Natural killer cell (primary cell): Measurements from ENCODE around the gene CORO7. TPM values are rescaled to one million over a fixed set of nuclear protein-coding genes. Genes with fewer than 3 reads are reported as not detected.

Experiments
- ATAC-seq, 3 donors: fragments of 150-1000 bp in 2 of 3; fragments of 200-7000 bp in 1 of 3; cut with Tn5 transposase; 1 replicate in 1 of 3; 2 replicates in 2 of 3; pipeline ENCODE4 v1.10.0; 2021; ENCODE audit warnings: mild to moderate bottlenecking in 2 of 3, moderate library complexity in 2 of 3
- DNase-seq, 2 donors: peaks; one replicate each; pipeline versions ENCODE4 v3.0.0 to v3.0.0-alpha.2; 2013 to 2021; ENCODE audit warnings: mixed read lengths in 1 of 2
- H3K27ac ChIP-seq: one replicate; pipeline ENCODE4 v1.5.1; 2013; ENCODE audit warnings: mild to moderate bottlenecking, low read length
- H3K27me3 ChIP-seq: one replicate; pipeline ENCODE4 v1.6.1; 2013; ENCODE audit warnings: low read length; ENCODE audit not compliant: control insufficient read depth, insufficient read depth
- H3K36me3 ChIP-seq: one replicate; pipeline ENCODE4 v1.6.1; 2013; ENCODE audit warnings: low read length; ENCODE audit not compliant: control insufficient read depth, insufficient read depth
- H3K4me1 ChIP-seq: one replicate; pipeline ENCODE4 v1.6.1; 2013; ENCODE audit warnings: low read length; ENCODE audit not compliant: control insufficient read depth, insufficient read depth
- H3K4me3 ChIP-seq: one replicate; pipeline ENCODE4 v1.5.1; 2013; ENCODE audit warnings: low read length
- H3K9me3 ChIP-seq: one replicate; pipeline ENCODE4 v1.6.1; 2013; ENCODE audit warnings: low read length; ENCODE audit not compliant: control insufficient read depth, insufficient read depth
- H3K27ac Mint-ChIP-seq, 2 donors: one replicate each; pipeline ENCODE4 v1.8.0; 2022; ENCODE audit warnings: mild to moderate bottlenecking in 2 of 2, mixed read lengths in 2 of 2, moderate library complexity in 1 of 2
- H3K27me3 Mint-ChIP-seq, 2 donors: one replicate each; pipeline ENCODE4 v1.8.0; 2022; ENCODE audit warnings: low read depth in 2 of 2, mixed read lengths in 2 of 2
- H3K36me3 Mint-ChIP-seq: one replicate; pipeline ENCODE4 v1.8.0; 2022; ENCODE audit warnings: mixed read lengths
- H3K4me1 Mint-ChIP-seq, 2 donors: one replicate each; pipeline ENCODE4 v1.8.0; 2022; ENCODE audit warnings: mixed read lengths in 2 of 2
- H3K4me3 Mint-ChIP-seq: one replicate; pipeline ENCODE4 v1.8.0; 2022; ENCODE audit warnings: mild to moderate bottlenecking, moderate library complexity, mixed read lengths
- H3K9me3 Mint-ChIP-seq, 2 donors: one replicate each; pipeline ENCODE4 v1.8.0; 2022; ENCODE audit warnings: mixed read lengths in 2 of 2
- CTCF ChIP-seq: fragments of 200-600 bp; IDR thresholded peaks from one replicate; pipeline ENCODE4 v1.8.0; 2022; ENCODE audit warnings: antibody characterized with exemption
- WGBS: methylation state at CpG from one replicate; pipeline ENCODE4 v1.1.7; 2013; ENCODE audit warnings: missing lambda C conversion rate; ENCODE audit not compliant: insufficient coverage; 5-methylcytosine and 5-hydroxymethylcytosine counted together
- intact Hi-C: fragments of 100-400 bp; cut with micrococcal nuclease; formaldehyde crosslinking; loops from one replicate; pipeline ENCODE4 v1.14.2; 2022
- total RNA-seq, 4 donors: library from RNA; stranded (reverse); fragments of 120-200 nt in 1 of 4; gene quantifications; one replicate each; pipeline versions ENCODE4 v1.2.3 to v1.2.4, GENCODE V29; 2013 to 2022

The CORO7 gene
- total RNA-seq, 3 donors from 2014 or later (not counting 1 experiment from before 2014, with no cell fraction given): 335 to 425 (median 415) TPM

- Histone ChIP-seq H3K4me1 (no peaks in the 10 kb centered on the region), H3K27ac (no peak overlapping the region), H3K4me3 (no peak overlapping the region), H3K36me3 (peaks cover 78% of the 10 kb centered on the region), H3K9me3 (no peaks in the 10 kb centered on the region), H3K27me3 (no peaks in the 10 kb centered on the region)
- H3K4me3 Mint-ChIP-seq: no peak overlapping the region
- H3K27ac Mint-ChIP-seq: peak overlapping the region; percentile 34 to 40
- peaks cover 0 to 20% of the 10 kb centered on the region in 2 donors for H3K4me1 Mint-ChIP-seq
- TF ChIP-seq CTCF: no peak
- intact Hi-C loops: no loop called here
- H3K9me3 Mint-ChIP-seq: no peaks in the 10 kb centered on the region
- H3K36me3 Mint-ChIP-seq: no peaks in the 10 kb centered on the region
- H3K27me3 Mint-ChIP-seq: no peaks in the 10 kb centered on the region
- 94% methylated on average over 11 of the region's 11 CpGs for WGBS
- no peak for DNase-seq
- ATAC-seq: no peak
These were observed 30.5 kb downstream of the CORO7 start for GRCh38 chr16:4385789-4386450.

- 93% methylated on average over 16 of the region's 20 CpGs for WGBS
- Histone ChIP-seq H3K4me3 (no peak overlapping the region), H3K27me3 (no peaks in the 10 kb centered on the region), H3K9me3 (no peaks in the 10 kb centered on the region), H3K27ac (no peak overlapping the region), H3K4me1 (no peaks in the 10 kb centered on the region), H3K36me3 (peaks cover 78% of the 10 kb centered on the region)
- DNase-seq (no peak), ATAC-seq (no peak)
- no peaks in the 10 kb centered on the region for H3K9me3 Mint-ChIP-seq
- no peak overlapping the region for H3K4me3 Mint-ChIP-seq
- H3K4me1 Mint-ChIP-seq: peaks cover 0 to 27% of the 10 kb centered on the region in 2 donors
- H3K36me3 Mint-ChIP-seq: no peaks in the 10 kb centered on the region
- intact Hi-C loops: no loop called here
- no peak for TF ChIP-seq CTCF
- no peak overlapping the region for H3K27ac Mint-ChIP-seq
- no peaks in the 10 kb centered on the region for H3K27me3 Mint-ChIP-seq
These were observed 31.2 kb downstream of the CORO7 start for GRCh38 chr16:4385066-4385788.

GRCh38 chr16:4384509-4384942 lies 31.9 kb downstream of the CORO7 start:
- Histone ChIP-seq H3K4me3 (no peak overlapping the region), H3K36me3 (peaks cover 72% of the 10 kb centered on the region), H3K27me3 (no peaks in the 10 kb centered on the region), H3K27ac (no peak overlapping the region), H3K4me1 (no peaks in the 10 kb centered on the region), H3K9me3 (no peaks in the 10 kb centered on the region)
- Mint-ChIP-seq H3K4me1 (peaks cover 0 to 28% of the 10 kb centered on the region in 2 donors), H3K4me3 (no peak overlapping the region), H3K27me3 (no peaks in the 10 kb centered on the region), H3K36me3 (no peaks in the 10 kb centered on the region), H3K27ac (no peak overlapping the region), H3K9me3 (no peaks in the 10 kb centered on the region)
- DNase-seq: no peak
- ATAC-seq: no peak
- no peak for TF ChIP-seq CTCF
- WGBS: 83% methylated on average over 20 of the region's 20 CpGs
- intact Hi-C loops: no loop called here
